PC-3 (cell line): ENCODE data around the gene SGCD.

Source experiments
- CTCF ChIP-seq: fragments of 300-600 bp; sonication (generic); conservative IDR thresholded peaks from 2 replicates; pipeline ENCODE4 v1.5.1; 2017; ENCODE audit warnings: antibody characterized with exemption, low read depth, mild to moderate bottlenecking, low read length
- EZH2 ChIP-seq: fragments of 300-600 bp; sonication (generic); IDR thresholded peaks from one replicate; pipeline ENCODE4 v1.6.1; 2017; ENCODE audit warnings: antibody characterized with exemption, mild to moderate bottlenecking, low read length; ENCODE audit not compliant: unreplicated experiment

GRCh38 chr5:156687514-156687913 lies 360.6 kb downstream of the SGCD start:
- no peak for TF ChIP-seq CTCF
- no peak for TF ChIP-seq EZH2
